AG04450 (cell line): ENCODE data around the gene DLK2. TPM values are rescaled to one million over a fixed set of nuclear protein-coding genes. Genes with fewer than 3 reads are reported as not detected.

Source experiments
- CTCF ChIA-PET: fragments of 300-600, 350-600 bp; formaldehyde crosslinking; extraction: SDS; loops from one replicate; lab custom pipeline; 2022; ENCODE audit warnings: antibody characterized with exemption, inconsistent platforms; lab: Charles Lee
- POLR2A ChIA-PET: fragments of 350-600 bp; formaldehyde crosslinking; extraction: SDS; loops from one replicate; lab custom pipeline; 2021; ENCODE audit warnings: antibody characterized with exemption, inconsistent platforms; lab: Yijun Ruan, JAX
- DNase-seq: peaks from one replicate; pipeline ENCODE4 v3.0.0-alpha.2; 2011; ENCODE audit warnings: low read depth, low spot score
- H3K27ac ChIP-seq: one replicate; pipeline ENCODE4 v1.5.1; 2012; ENCODE audit warnings: low read depth, low read length, control low read depth
- H3K27me3 ChIP-seq: one replicate; pipeline ENCODE4 v1.6.0; 2012; ENCODE audit warnings: low read length; ENCODE audit not compliant: control insufficient read depth, insufficient read depth
- H3K4me3 ChIP-seq: 2 replicates; pipeline ENCODE4 v1.5.1; 2011; ENCODE audit warnings: mild to moderate bottlenecking, low read depth, low read length, control low read depth
- H3K9me3 ChIP-seq: 2 replicates; pipeline ENCODE4 v1.5.1; 2012; ENCODE audit warnings: low read length; ENCODE audit not compliant: control insufficient read depth, insufficient read depth
- polyA plus RNA-seq: library from polyadenylated mRNA; depleted of rRNA; stranded (reverse); fragments of >200 nt; gene quantifications from 2 replicates; pipeline ENCODE4 v1.2.3, GENCODE V29; 2011
- TF ChIP-seq, protein P1 (sequence below): IDR thresholded peaks from 2 replicates; pipeline ENCODE4 v1.5.1; 2011; ENCODE audit warnings: low read depth, low read length, control low read depth, inconsistent platforms

Gene DLK2
- polyA plus RNA-seq, 1 experiment = 0.62 TPM

DNA sequence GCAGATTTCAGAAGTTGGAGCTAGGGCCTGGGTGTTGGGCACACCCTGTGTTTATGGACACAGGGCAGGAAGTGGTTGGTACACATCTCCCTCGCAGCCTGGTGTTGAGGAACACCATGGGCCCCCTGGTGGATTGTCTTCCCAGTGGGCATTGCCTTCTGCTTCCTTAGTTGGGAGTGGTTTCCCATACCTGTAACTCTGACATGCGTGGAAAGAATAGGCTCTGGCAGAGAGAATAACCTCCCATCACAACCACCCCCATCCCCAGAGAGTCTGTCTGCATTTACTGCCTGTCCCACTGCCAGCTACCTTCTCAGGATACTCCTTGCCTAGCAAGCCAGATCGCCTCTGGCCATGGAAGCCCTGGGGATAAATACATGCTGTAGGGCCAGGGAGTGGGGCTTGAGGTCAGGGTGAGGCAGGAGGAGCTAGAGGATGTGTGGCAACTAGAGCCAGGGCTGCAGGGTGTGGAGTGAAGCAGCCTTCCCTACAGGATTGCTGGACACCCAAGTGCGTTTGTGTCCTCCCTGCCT lies 40.1 kb upstream of the DLK2 start:
- H3K9me3 ChIP-seq = no peaks in the 10 kb centered on the region; the same call in 1 of the 2 replicates
- CTCF ChIA-PET = interaction anchor here (0.6 to 6.6 kb wide), 8 partner anchors 9 to 266 kb away, joined by 3 to 54 read pairs (median 4); partner anchors contain the start of genes DNPH1 and LRRC73
- POLR2A ChIA-PET = interaction anchor here (0.6 to 2.1 kb wide), 2 partner anchors 9 to 18 kb away, joined by 6 to 8 read pairs; partner anchors contain the start of gene TJAP1
- no peak overlapping the region for H3K4me3 ChIP-seq
- TF ChIP-seq, protein P1, sequence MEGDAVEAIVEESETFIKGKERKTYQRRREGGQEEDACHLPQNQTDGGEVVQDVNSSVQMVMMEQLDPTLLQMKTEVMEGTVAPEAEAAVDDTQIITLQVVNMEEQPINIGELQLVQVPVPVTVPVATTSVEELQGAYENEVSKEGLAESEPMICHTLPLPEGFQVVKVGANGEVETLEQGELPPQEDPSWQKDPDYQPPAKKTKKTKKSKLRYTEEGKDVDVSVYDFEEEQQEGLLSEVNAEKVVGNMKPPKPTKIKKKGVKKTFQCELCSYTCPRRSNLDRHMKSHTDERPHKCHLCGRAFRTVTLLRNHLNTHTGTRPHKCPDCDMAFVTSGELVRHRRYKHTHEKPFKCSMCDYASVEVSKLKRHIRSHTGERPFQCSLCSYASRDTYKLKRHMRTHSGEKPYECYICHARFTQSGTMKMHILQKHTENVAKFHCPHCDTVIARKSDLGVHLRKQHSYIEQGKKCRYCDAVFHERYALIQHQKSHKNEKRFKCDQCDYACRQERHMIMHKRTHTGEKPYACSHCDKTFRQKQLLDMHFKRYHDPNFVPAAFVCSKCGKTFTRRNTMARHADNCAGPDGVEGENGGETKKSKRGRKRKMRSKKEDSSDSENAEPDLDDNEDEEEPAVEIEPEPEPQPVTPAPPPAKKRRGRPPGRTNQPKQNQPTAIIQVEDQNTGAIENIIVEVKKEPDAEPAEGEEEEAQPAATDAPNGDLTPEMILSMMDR = peak; percentile 27; the same call in 1 of the 2 replicates
- peak overlapping the region; percentile 68 for H3K27ac ChIP-seq
- H3K27me3 ChIP-seq = no peaks in the 10 kb centered on the region
- DNase-seq = no peak

DNA sequence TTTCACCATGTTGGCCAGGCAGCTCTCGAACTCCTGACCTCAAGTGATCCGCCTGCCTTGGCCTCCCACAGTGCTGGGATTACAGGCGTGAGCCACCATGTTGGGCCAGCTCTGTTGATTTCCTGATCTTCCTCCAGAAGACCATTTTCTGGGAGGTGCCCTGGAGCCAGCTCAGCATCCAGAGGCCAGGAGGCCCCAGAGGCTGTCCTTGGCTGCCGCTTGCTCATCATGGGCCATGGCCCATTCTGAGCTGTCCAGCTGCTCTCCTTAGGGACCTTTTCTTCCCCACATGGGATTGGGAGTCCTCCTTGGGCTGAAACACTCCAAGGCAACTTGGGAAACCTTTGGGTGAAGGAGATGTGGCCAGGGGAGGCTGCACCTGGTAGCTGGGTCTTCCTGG lies 39.4 kb upstream of the DLK2 start:
- DNase-seq = no peak
- Histone ChIP-seq H3K9me3 (no peaks in the 10 kb centered on the region; the same call in 1 of the 2 replicates), H3K27me3 (no peaks in the 10 kb centered on the region), H3K4me3 (no peak overlapping the region), H3K27ac (no peak overlapping the region)
- ChIA-PET CTCF (interaction anchor here (0.5 to 6.6 kb wide), 2 partner anchors 13 to 18 kb away, joined by 3 to 54 read pairs; partner anchors contain the start of gene LRRC73), POLR2A (interaction anchor here (2.1 kb wide), 1 partner anchor 17 kb away, joined by 6 read pairs; the partner anchor contains the start of gene TJAP1)
- TF ChIP-seq, protein P1 = no peak

DNA sequence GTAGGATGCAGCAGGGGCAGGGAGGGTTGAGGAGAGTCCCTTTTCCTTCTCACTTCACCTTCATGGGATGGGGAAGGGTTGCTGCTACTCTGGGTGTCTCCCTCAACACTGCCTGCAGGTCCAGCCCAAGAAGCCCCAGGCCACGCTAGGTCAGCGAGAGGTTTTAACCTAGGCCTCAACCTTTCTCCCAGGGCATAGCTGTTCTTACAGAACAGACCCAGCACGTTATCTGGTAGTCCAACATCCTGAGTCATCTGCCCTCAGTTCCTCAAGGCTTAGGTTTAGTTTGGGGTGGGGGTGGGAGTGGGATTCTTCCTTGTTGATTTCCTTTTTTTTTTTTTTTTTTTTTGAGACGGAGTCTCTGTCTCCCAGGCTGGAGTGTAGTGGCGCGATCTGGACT lies 39.0 kb upstream of the DLK2 start:
- POLR2A ChIA-PET = interaction anchor here (2.1 kb wide), 1 partner anchor 17 kb away, joined by 6 read pairs; the partner anchor contains the start of gene TJAP1
- CTCF ChIA-PET = interaction anchor here (0.5 to 6.6 kb wide), 4 partner anchors 13 to 233 kb away, joined by 3 to 54 read pairs (median 5); partner anchors contain the start of gene LRRC73
- H3K27ac ChIP-seq = no peak overlapping the region

GRCh38 chr6:43493833-43494232 lies 38.5 kb upstream of the DLK2 start:
- Histone ChIP-seq H3K27me3 (no peaks in the 10 kb centered on the region), H3K9me3 (no peaks in the 10 kb centered on the region; the same call in 1 of the 2 replicates), H3K4me3 (no peak overlapping the region), H3K27ac (no peak overlapping the region)
- no peak for DNase-seq
- TF ChIP-seq, protein P1 = no peak
- CTCF ChIA-PET = interaction anchor here (0.6 to 6.6 kb wide), 3 partner anchors 14 to 232 kb away, joined by 3 to 54 read pairs (median 7); partner anchors contain the start of gene LRRC73
- POLR2A ChIA-PET = interaction anchor here (2.1 kb wide), 1 partner anchor 16 kb away, joined by 6 read pairs; the partner anchor contains the start of gene TJAP1

More for the DNA sequence above, 39.0 kb upstream of the DLK2 start:
- no peak for DNase-seq
- Histone ChIP-seq H3K4me3 (no peak overlapping the region), H3K9me3 (no peaks in the 10 kb centered on the region; the same call in 1 of the 2 replicates), H3K27me3 (no peaks in the 10 kb centered on the region)
- TF ChIP-seq, protein P1 = no peak
